Kidney capillary endothelial cell (primary cell): Measurements from ENCODE around the gene HLA-DMB.
"Not testable (repeated sequence)": the region's sequence is repeated elsewhere in the genome, so short reads cannot be mapped to it uniquely, and the experiment has no call there.

Experiments used
- DNase-seq: peaks from one replicate; pipeline ENCODE4 v3.0.0-alpha.2; 2018; ENCODE audit warnings: low spot score

The HLA-DMB gene

DNA sequence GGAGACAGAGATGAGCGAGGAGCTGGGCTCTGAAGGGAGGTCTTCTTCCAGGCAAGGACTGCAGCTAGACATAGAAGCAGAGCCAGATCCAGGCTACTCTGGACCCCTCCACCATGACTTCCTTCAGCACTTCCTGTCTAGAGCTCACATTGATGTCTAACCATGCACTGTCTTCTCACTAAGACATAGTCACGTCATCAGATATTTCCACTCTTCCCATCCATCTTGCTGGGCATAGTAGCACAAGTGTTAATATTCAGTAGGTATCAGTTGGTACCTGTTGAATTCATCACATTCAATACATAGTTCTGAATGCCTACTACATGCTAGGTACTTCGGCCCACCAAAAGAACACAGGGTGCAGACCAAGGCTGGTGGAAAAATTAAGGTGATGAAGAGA is 9.2 kb upstream of the HLA-DMB start:
- no peak for DNase-seq

DNA sequence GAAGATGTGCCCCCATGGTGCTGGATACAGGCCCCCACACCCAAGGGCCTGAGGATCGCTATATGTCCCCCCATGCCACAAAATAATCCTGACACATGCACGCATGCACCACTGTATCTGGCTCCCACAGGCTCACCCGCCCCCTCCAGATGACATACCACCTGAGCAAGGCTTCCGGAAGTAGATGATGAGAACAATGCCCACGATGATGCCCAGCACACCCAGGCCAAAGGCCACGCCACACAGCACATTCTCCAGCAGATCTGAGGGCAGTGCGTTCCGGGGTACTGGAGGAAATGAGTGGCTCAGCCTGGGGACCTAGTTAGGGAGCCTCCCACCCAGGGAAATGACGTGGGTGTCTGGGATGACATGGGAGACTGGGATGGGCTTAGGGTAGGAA is 8.3 kb upstream of the HLA-DMB start:
- no peak for DNase-seq

DNA sequence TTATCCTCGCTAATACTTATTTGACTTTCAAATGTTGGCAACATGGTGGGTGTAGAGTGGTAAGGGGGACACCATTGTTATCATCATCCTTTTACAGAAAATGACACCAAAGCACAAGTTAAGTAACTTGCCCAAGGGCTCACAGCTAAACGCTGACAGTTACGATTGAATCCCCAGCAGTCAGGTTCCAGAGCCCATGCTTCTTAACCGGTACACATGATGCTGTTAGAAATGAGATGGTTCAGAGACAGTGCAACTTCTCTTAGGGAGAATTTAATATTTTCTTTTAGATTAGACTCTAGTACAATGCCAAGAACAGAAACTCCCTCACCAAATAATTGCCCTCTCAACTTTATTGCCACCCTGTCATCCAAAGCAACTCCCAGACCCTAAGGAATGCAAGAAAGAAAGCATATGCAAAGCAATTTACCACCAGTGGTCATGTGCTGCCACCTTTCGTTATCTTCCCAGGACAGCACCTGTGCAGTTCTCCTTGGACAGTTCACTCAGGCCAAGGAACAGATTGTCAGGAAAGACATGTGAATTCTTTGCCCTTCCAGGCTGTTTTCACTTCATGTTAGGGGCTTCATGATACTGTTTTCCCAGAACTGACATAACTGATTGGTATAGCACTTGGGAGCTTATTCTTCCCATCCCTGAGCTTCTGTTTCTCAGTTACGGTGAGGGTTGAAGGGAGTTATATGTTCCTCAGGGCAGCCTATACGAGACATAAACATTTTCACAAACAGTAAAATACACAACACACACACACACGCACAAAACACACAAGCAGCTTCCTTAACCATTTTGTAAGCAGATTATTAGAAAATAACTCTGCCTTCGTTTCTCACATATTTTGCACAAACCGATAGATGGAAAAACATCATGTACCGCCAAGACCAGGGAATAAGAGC is 7.0 kb upstream of the HLA-DMB start:
- DNase-seq: no peak

DNA sequence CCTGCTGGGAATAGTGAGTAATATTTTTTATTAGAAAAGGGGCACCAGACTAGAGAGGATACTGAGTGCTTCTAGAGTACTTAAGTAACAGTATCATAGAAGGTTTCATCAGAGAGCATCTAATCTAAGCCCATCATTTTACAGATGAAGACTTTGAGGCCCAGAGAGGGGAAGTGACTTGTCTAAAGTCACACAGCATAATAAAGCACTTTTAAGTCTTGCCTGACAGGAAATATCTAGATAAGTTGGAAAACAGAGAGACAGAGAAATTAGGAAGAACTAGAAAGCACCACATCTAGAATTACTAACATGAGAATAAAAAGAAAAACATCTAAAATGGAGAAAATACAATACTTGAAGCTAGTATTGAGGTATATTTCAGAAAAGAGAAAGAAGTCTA is 6.1 kb upstream of the HLA-DMB start:
- no peak for DNase-seq

DNA sequence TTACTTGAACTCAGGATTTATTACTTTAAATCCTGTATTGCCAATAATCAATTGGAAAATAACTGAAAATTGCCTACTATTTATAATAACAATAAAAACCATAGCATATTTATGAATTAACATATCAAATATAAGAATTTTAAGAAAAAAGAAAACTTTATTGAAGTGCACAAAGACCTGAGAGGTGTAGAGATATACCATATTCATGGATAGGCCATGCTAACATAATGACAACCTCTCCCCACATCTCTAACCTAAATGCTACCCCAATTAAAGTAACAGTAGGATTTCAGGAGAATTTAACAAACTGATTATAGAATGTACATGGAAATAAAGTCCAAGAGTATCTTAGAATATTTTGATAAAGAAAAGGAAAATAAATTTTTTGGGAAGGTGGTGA is 5.1 kb upstream of the HLA-DMB start:
- no peak for DNase-seq

DNA sequence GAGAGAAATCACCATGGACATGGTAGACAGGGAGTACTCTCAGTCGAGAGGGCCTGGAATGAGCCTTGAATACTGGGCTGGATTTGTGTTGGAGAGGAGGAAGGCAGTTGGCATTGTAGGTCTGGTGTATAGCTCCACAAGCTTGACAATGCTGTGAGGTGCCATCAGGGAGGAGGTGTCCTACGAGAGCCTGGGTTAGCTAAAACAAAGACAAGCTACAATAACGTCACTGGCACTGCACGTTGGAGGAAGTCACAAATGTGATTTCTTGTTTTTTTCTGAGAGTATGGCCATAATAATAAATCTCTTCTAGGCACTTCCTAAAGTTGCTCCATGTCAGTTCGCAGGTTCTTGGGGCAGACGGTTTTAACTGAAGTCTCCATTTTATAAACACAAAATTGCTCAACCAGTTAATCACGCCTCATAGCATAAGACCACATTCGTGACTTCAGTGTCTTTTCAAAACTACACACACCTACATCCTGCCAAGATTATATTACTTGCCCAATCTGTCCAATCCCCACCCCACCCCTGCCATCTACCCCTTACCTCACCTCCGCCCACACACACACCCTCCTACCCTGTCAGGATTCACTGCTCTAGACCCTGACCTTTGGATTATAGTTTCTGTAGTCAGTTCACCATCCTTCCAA is 4.4 kb upstream of the HLA-DMB start:
- DNase-seq: no peak

DNA sequence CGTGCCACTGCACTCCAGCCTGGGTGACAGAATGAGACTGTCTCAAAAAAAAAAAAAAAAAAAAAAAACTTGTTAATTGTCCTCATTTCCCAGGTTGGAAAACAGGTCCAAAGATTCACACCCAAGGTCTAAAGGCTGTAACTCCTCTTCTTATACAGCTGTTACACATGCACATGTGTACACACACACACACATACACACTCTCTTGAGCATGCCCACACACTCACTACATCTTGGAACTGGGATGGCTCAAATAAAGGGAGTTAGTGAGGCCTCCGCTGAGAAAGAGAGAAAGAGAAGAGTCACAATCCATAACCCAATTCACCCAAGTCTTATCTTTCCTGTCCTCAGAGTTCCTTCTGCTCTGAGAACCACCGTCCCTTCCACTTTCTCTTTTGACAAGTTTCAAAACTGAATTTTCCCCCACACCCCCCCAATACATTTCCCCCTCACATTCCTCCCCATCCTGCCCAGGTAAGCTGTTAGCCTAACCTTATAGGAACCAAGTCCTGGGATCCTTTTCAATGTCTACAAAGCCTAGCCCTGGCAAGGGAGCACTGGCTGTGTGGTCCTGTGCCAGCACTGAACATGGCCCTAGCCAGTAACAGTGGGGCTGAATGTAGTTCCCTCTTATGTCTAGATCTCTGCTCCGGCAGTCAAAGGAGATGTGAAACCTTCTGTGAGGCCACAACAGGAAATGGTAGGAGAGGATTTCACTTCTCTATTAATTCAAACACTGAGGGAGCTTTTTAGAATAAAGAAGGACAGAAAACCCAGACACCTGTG is 3.2 kb upstream of the HLA-DMB start:
- no peak for DNase-seq

DNA sequence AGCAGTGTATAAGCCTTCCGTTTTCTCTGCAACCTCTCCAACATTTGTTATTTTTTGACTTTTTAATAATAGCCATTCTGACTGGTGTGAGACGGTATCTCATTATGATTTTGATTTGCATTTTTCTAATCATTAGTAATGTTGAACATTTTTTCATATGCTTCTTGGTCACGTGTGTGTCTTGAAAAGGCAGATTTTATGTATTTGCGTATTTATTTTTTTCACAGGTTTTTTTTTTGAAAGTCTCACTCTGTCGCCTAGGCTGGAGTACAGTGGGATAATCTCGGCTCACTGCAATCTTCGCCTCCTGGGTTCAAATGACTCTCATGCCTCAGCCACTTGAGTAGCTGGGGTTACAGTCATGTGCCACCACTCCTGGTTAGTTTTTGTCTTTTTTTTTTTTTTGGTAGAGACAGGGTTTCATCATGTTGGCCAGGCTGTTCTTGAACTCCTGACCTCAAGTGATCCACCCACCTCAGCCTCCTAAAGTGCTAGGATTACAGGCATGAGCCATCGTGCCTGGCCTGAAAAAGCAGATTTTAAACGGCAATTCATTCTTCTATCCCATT is 1.8 kb upstream of the HLA-DMB start:
- not testable (repeated sequence) for DNase-seq

DNA sequence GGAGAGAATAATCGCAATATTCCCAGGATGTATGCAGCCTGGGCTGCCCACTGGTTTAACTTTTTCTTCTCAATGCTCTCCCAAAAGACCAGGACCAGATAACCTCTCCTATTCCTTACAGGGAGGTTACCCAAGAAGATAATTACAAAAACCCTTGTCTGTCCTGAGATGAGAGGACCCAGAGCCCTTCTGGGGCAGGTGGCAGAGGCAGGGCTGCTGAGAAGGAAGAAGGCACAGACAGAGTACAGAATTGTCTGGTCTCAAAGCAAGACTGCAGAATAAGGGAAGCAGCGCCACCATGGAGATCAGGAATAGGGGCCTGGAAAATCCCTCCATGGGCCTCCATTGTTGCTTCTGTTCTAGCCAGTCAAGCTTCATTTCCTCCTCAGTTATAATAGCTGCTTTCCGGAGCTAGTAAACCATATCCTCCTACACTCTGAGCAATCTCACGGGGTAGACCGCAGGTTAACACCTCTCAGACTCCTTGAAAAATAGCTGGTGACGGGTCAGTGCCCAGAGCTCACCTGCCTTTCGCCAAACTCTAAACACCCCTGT is 463 bp upstream of the HLA-DMB start:
- DNase-seq: peak; percentile 11

DNA sequence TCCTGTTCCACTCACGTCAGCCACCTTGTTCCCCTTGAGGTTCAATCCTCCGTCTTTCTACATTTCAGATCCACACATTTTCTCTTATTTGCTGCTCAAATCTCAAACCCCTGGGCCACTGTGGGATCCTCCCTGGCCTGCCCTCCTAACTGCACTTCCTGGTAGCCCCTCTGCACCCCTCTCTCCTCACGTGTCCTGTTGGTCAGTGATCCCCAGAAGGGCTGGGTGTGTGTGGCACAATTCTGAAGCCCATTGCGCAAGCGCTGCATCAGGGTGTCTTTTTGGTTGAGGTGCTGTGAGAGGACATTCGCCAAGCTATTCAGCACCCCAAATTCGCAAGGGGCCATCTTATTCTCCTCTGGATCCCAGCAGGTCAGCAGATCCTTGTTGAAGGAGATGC is 2.3 kb downstream of the HLA-DMB start:
- no peak for DNase-seq

DNA sequence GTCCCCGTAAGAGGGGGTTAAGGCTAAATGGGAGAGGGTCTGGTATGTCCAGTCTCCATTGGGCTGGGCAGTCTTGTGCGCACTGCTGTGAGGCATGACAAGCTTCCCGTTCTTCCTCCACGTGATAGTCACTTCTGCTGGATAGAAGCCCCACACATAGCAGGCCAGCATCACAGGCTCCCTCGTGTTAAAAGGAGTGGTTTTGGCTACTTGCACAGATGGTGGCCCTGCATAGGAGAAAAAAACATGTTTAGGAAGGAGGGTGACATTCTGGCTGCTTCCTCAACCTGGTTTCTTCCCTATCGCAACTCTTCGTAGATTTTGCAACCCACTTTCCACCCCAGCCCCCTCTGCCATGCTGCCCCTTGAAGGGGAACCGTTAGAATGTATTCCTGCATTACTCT is 3.6 kb downstream of the HLA-DMB start:
- no peak for DNase-seq

DNA sequence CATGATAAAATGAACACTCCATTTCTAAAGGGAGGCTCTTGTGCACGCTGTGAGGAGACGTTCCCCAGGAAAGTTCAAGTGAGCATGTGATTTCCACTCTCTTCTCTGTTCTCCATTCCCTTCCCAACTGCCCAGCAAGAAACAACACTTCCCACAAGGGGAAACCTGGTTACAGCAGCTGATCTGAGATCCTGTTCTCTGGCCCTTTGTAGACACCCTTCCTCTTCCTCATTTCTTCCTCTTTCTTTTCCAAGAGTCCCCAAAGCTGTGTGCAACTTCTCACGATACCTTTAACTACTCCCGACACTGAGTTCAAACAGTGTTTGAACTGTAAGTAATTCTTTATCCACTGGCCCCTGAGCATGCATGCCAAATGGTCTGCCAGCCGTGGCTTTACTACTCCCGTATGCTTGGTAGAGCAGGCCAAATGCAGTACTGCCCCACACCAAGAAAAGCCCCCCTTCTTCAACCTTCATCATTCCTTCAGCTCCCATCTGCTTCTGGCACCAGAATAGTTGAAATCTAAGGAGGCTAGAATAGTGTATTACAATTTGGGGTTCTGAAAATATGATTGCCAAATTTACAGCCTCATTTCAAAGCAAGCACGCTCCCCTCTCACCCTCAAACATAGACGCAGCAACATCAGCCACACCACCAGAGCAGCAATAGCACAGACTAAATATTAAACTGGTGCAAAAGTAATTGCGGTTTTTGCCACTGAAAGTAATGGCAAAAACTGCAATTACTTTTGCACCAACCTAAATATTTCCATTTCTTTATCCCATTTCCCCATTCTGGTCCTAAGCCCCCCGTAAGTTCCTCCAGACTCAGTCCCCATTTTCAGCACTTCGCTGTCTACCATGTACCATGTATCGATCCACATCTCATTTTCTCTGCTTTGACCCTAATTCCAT is 4.3 kb downstream of the HLA-DMB start:
- DNase-seq: no peak

DNA sequence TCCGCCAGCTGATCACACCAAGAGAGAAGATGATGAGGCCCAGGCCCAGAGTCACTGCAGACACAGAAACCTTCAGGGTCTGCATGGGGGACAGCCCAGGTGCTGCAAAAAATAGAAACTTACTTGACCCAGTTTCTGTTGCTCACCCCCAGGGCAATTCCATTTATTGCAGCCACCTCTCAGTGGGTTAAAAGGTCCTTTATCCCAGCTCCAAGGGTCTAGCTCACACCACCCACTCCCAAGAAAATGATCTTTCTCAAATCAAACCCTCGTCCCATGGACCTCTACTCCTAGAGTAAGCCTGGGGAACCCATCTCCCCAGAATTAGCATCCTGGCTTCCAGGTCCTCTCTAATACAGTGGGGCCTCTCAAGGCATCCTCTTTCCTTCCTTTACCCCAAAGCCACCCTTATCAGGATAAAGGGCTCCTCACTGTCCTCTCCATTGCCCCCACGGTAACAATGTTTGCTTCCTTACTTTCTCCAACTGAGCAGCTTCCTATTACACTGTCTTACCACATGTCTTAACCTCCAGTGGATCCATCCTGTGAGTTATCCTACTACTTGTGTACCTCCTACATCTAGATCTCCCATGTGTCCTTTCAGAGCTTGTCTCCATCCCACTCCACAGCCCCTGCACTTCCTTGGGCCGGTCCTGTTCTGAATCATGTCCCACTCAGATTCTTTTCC is 5.1 kb downstream of the HLA-DMB start:
- DNase-seq: no peak

DNA sequence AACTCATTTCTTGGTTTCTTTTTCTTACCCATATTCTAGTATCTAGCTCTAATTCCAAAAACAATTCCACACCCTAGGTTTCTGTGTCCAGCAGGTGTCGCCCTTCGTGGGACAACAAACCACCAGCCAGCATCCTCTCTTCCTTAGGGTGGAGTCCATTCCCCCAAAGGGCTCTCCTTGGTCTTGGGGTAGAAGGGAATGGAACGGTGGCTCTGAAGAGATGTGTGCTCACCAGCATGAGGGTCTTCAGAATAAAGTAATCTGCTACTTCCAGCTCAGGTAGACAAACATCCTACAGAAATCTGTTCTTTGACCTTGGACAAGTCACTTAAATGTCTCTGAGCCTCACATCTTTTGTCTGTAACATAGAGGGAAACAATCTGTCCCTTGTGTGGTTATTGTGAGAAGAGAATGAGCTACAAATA is 7.2 kb downstream of the HLA-DMB start:
- DNase-seq: peak; percentile 50

DNA sequence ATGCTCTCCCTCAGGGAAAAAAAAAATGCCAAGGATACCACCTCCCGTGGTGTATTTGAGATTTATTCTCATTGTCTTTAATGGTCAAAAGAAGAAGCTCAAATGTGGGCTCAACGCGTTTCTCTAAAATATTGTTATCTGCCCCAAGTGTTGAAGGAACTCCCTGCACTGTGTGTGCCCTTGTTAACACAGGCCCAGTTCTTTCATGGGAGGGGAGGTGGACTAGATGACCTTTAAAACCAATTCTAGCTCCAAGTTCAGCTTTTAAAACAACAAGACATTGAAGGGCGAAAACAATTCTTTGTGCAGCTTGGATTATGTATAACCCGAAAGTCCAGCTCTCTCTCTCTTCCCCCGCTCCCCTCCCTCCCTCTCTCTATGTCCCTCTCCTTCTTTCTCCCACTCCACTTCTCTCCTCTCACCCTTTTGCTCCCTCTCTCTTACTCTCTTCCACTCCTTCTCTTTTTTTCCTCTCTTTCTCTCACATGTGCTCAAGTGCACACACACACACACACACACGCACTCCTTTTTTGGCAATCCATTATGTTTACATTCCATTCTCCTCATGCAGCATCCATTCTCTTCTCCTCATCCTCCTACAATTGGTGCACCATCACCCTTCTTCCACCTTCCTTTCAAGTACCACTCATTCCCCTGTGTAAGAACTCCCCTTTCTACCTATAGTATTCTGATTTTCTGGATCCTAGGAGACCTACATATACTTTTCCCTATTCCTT is 8.5 kb downstream of the HLA-DMB start:
- no peak for DNase-seq

DNA sequence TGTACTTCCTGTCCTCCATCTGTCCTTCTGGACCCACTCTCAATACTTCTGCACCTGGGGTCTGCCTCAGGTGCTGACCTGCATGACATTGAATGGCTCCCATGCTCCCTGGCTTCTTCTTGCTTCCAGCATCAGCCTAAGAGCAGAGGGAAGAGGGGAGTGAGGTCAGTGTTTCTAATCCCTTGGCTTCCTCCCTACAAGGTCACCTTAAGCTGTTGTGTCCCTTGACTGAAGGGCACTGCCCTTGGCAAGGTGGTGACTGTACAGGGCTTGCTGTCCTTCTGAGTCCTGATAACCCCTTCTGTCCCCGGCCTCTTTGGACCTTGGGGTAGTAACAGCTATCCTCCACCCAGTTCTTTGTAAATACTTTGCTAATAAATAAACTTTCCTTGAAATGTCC is 9.6 kb downstream of the HLA-DMB start:
- no peak for DNase-seq

DNA sequence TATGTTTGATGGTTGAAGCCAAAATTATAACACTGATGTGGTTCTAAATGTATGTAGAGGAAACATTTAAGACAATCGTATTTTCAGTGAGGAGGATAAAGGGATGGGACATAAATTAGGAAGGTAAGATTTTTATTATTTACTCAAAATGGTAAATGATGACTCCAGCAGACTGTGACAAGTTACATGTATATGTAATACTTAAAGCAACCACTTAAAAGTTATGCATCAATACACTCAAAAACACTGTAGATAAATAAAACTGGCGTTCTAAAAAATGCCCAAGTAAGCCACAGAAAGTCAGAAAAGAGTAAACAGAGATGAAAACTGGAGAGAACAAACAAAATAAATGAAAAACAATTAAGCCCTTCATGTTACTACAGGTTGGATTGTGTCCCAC is 18.7 kb downstream of the HLA-DMB start:
- DNase-seq: no peak

DNA sequence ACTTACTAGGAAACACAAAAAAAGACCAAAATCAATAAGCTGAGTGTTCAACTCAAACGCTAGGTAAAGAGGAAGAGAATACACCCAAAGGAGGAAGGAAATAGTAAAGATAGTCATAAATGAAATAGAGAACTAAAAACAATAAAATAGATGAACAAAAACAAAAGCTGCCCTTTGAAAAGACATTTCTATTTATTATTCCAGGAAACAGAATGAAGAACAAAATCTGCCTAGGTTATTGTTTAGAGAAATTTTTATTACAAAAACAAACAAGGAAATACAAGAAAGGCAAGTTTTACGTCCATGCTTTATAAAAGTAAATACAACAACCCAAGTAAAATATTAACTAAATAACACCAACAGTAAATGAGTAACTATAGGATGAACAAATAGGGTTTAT is 20.1 kb downstream of the HLA-DMB start:
- DNase-seq: no peak

DNA sequence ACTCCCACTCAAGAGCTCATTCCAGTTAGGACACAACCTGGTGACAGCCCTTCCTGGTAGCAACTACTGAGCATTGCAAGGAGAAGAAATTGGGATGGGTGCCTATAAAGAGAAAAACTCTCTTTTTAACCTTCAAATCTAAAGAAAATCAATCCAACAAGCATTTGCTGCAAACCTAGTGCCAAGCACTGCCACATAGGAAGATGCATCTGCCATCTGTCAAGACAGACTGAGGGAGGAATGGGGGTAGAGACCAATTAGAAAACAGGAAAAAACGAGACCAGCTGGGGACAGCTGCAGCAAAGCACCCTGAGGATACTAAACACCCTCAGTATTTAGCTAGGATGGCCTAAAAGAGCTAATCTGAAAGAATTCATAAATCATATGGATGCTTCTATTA is 27.9 kb downstream of the HLA-DMB start:
- no peak for DNase-seq

DNA sequence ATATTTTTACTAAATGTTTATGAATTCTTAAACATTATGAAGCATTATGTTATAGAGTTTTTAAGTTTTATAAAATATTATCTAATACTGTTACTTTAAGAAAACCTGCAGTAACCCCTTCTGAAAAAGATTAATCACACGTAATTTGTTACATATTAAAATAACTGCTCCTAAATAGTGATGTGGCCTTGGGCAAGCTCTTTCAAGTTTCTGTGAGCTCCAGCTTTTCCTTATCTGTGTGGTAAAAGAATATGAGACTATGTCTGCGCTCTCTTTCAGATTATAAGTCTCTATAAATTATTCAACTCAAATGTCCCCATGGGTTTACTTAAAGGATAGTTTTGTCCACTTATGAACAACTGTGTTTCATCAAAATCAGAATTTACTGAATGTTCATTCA is 31.9 kb downstream of the HLA-DMB start:
- DNase-seq: no peak
